Tibial nerve (tissue), 4 donors: Measurements from ENCODE around the gene IQGAP2. TPM values are rescaled to one million over a fixed set of nuclear protein-coding genes. Genes with fewer than 3 reads are reported as not detected.

ENCODE experiments used
- DNase-seq, 2 donors: peaks; one replicate each; pipeline ENCODE4 v3.0.0-alpha.2; 2019; ENCODE audit warnings: low spot score in 2 of 2
- H3K27ac ChIP-seq, 4 donors: fragments of 200-600 bp; sonication (generic) in 3 of 4; one replicate each; pipeline ENCODE4 v1.5.1; 2017 to 2019; ENCODE audit warnings: mild to moderate bottlenecking in 1 of 4
- H3K27me3 ChIP-seq, 2 donors: fragments of 200-600 bp; sonication (generic) in 1 of 2; one replicate each; pipeline versions ENCODE4 v1.5.1 to v1.6.0; 2017 to 2019
- H3K36me3 ChIP-seq, 3 donors: fragments of 200-600 bp; sonication (generic); one replicate each; pipeline ENCODE4 v1.5.1; 2018 to 2019
- H3K4me1 ChIP-seq, 4 donors: fragments of 200-600 bp; sonication (generic) in 3 of 4; one replicate each; pipeline ENCODE4 v1.5.1; 2017 to 2019
- H3K4me3 ChIP-seq, 4 donors: fragments of 200-600 bp; sonication (generic) in 3 of 4; one replicate each; pipeline ENCODE4 v1.5.1; 2017 to 2019; ENCODE audit warnings: mild to moderate bottlenecking in 1 of 4, moderate library complexity in 1 of 4
- H3K9me3 ChIP-seq, 4 donors: fragments of 200-600 bp; sonication (generic) in 3 of 4; one replicate each; pipeline ENCODE4 v1.5.1; 2017 to 2019
- CTCF ChIP-seq, 5 experiments: fragments of 200-600 bp in 3 of 5; fragments of 450-650 bp in 2 of 5; sonication (generic) in 3 of 5; IDR thresholded peaks; one replicate each; pipeline ENCODE4 v1.5.1; 2016 to 2019; ENCODE audit warnings: antibody characterized with exemption in 5 of 5, mild to moderate bottlenecking in 3 of 5, moderate library complexity in 2 of 5
- EP300 ChIP-seq, 2 donors: sonication (generic); formaldehyde crosslinking; IDR thresholded peaks; one replicate each; pipeline ENCODE4 v1.6.1; 2017; ENCODE audit warnings: antibody characterized with exemption in 2 of 2, mild to moderate bottlenecking in 1 of 2
- POLR2A ChIP-seq, 2 donors: fragments of 450-650 bp; IDR thresholded peaks; one replicate each; pipeline ENCODE4 v1.6.1; 2017; ENCODE audit warnings: antibody characterized with exemption in 2 of 2, mild to moderate bottlenecking in 2 of 2, moderate library complexity in 2 of 2
- WGBS, 2 donors: methylation state at CpG; one replicate each; pipeline ENCODE4 v1.1.5; 2018; 5-methylcytosine and 5-hydroxymethylcytosine counted together
- total RNA-seq, 4 donors: library from RNA; depleted of rRNA; stranded (reverse); fragments of >200 nt; gene quantifications; one replicate each; pipeline ENCODE4 v1.1.0, GENCODE V29; 2016

IQGAP2 gene
- total RNA-seq, 4 donors from 2014 or later: 42.8 to 58.2 (median 52.3) TPM

GRCh38 chr5:76607353-76607871, 204.3 kb downstream of the IQGAP2 start:
- WGBS, 2 donors: 52 to 53% methylated on average over 9 of the region's 9 CpGs
- no peaks in the 10 kb centered on the region for H3K27me3 ChIP-seq
- peaks cover 0 to 11% (median 0%) of the 10 kb centered on the region in 4 donors for H3K4me1 ChIP-seq
- no peak overlapping the region for H3K27ac ChIP-seq
- no peak for TF ChIP-seq EP300 (IDR thresholded peaks at IDR 0.05)
- TF ChIP-seq CTCF (IDR thresholded peaks at IDR 0.05): no peak
- no peak for TF ChIP-seq POLR2A (IDR thresholded peaks at IDR 0.05)
- no peaks in the 10 kb centered on the region for H3K36me3 ChIP-seq
- DNase-seq: no peak
- no peak overlapping the region for H3K4me3 ChIP-seq
- no peaks in the 10 kb centered on the region for H3K9me3 ChIP-seq

GRCh38 chr5:76608833-76609232, 205.7 kb downstream of the IQGAP2 start:
- 61 to 69% methylated on average over 4 of the region's 4 CpGs for WGBS, 2 donors
- DNase-seq: no peak
- Histone ChIP-seq H3K27ac (no peak overlapping the region), H3K36me3 (no peaks in the 10 kb centered on the region), H3K4me1 (peaks cover 0 to 11% (median 0%) of the 10 kb centered on the region in 4 donors), H3K9me3 (no peaks in the 10 kb centered on the region), H3K4me3 (no peak overlapping the region), H3K27me3 (no peaks in the 10 kb centered on the region)
- no peak for TF ChIP-seq CTCF (IDR thresholded peaks at IDR 0.05)
- no peak for TF ChIP-seq POLR2A (IDR thresholded peaks at IDR 0.05)
- TF ChIP-seq EP300 (IDR thresholded peaks at IDR 0.05): no peak

GRCh38 chr5:76610196-76610595, 207.1 kb downstream of the IQGAP2 start:
- Histone ChIP-seq H3K4me1 (peaks cover 0 to 11% (median 0%) of the 10 kb centered on the region in 4 donors), H3K9me3 (no peaks in the 10 kb centered on the region), H3K36me3 (no peaks in the 10 kb centered on the region), H3K4me3 (no peak overlapping the region), H3K27me3 (no peaks in the 10 kb centered on the region), H3K27ac (no peak overlapping the region)
- no peak for TF ChIP-seq EP300 (IDR thresholded peaks at IDR 0.05)
- WGBS, 2 donors: 73 to 94% methylated on average over 1 of the region's 1 CpG
- DNase-seq: no peak

- no peak overlapping the region for H3K4me3 ChIP-seq
- 66 to 69% methylated on average over 5 of the region's 5 CpGs for WGBS, 2 donors
Observed at GRCh38 chr5:76612942-76613341, 209.9 kb downstream of the IQGAP2 start.

GRCh38 chr5:76615759-76616158, 212.7 kb downstream of the IQGAP2 start:
- DNase-seq: no peak
- TF ChIP-seq POLR2A (IDR thresholded peaks at IDR 0.05) (no peak), CTCF (IDR thresholded peaks at IDR 0.05) (no peak), EP300 (IDR thresholded peaks at IDR 0.05) (no peak)
- WGBS, 2 donors: 66% methylated on average over 2 of the region's 2 CpGs
- H3K27me3 ChIP-seq: no peaks in the 10 kb centered on the region
- no peak overlapping the region for H3K4me3 ChIP-seq
- H3K4me1 ChIP-seq: no peaks in the 10 kb centered on the region
- H3K27ac ChIP-seq: no peak overlapping the region
- H3K9me3 ChIP-seq: no peaks in the 10 kb centered on the region
- no peaks in the 10 kb centered on the region for H3K36me3 ChIP-seq

More at GRCh38 chr5:76612942-76613341, 209.9 kb downstream of the IQGAP2 start:
- H3K4me1 ChIP-seq: peaks cover 0 to under 1% (median 0%) of the 10 kb centered on the region in 4 donors
- H3K27me3 ChIP-seq: no peaks in the 10 kb centered on the region
- TF ChIP-seq POLR2A (IDR thresholded peaks at IDR 0.05) (no peak), CTCF (IDR thresholded peaks at IDR 0.05) (no peak), EP300 (IDR thresholded peaks at IDR 0.05) (no peak)
- no peak overlapping the region for H3K27ac ChIP-seq
- no peaks in the 10 kb centered on the region for H3K36me3 ChIP-seq
- DNase-seq: no peak
- no peaks in the 10 kb centered on the region for H3K9me3 ChIP-seq

- WGBS, 2 donors: 86% methylated on average over 2 of the region's 2 CpGs
- Histone ChIP-seq H3K27me3 (no peaks in the 10 kb centered on the region), H3K9me3 (no peaks in the 10 kb centered on the region), H3K27ac (no peak overlapping the region), H3K4me1 (no peaks in the 10 kb centered on the region), H3K36me3 (no peaks in the 10 kb centered on the region), H3K4me3 (no peak overlapping the region)
- TF ChIP-seq POLR2A (IDR thresholded peaks at IDR 0.05): no peak
- TF ChIP-seq EP300 (IDR thresholded peaks at IDR 0.05): no peak
- TF ChIP-seq CTCF (IDR thresholded peaks at IDR 0.05): no peak
- DNase-seq: no peak
Observed at GRCh38 chr5:76616206-76616605, 213.1 kb downstream of the IQGAP2 start.
